GM23248 (cell line): Measurements from ENCODE around the gene CPM.

Source experiments
- EZH2 ChIP-seq: fragments of 200-600 bp; sonication (generic); IDR thresholded peaks from 2 replicates; pipeline ENCODE4 v1.6.1; 2018; ENCODE audit warnings: antibody characterized with exemption, mild to moderate bottlenecking; ENCODE audit not compliant: insufficient read depth, poor library complexity, severe bottlenecking
- EZH2phosphoT487 ChIP-seq: fragments of 200-600 bp; sonication (generic); IDR thresholded peaks from 2 replicates; pipeline ENCODE4 v1.6.1; 2018; ENCODE audit warnings: antibody characterized with exemption, moderate library complexity, mild to moderate bottlenecking, low read depth; ENCODE audit not compliant: insufficient read depth

DNA sequence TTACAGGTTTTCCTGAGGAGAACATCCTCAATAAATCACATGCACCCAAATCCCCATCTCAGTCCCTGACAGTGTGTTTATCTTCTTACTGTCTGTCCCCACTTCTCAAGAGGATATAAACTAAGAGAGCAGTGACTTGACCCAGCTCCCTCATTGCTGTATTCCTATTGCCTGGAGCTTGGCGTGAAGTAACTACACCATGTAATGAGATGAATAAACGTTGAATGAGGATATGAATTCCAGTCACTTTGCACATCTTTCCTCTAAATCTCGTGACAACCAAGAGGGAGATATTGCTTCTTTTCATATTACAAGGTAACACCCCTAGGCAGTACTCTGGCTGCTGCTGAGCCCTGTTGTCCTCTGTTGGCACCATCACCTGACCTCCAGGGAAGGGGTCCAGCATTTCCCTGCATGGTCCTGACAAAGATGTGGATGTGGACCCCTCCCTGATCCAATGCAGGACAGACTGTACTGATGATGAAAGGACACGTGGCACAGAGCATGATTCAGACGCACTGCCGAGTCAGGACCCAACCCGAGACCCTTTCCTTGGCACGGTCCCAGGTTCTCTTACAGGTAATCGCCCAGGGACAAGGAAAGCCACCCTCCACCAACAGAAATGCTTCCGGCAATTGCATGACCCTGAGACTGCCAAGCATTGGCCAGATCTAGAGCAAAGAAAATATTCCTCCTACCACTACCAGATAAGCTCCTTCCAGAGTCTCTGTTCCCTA lies 47.7 kb upstream of the CPM start:
- TF ChIP-seq EZH2phosphoT487 (no peak), EZH2 (no peak)
